ENCODE results near the gene HEPACAM2. TPM values are rescaled to one million over a fixed set of nuclear protein-coding genes. Genes with fewer than 3 reads are reported as not detected.

HEPACAM2 gene
- polyA plus RNA-seq, 1 of the 3 experiments (the other 2 are of a cell fraction): not detected

- H3F3A ChIP-seq (replicated peaks; ENCODE audit: insufficient read depth): no peaks in the 10 kb centered on the region
- H3K9me3 ChIP-seq: 0 out of 2 replicates have a peak, but pooled peaks cover 3% of the 10 kb centered on the region
- H3K27ac ChIP-seq (ENCODE audit: low read depth in 2 of 2, low read length in 1 of 2): no peak overlapping the region
- H4K20me1 ChIP-seq (ENCODE audit: insufficient read depth): no peaks in the 10 kb centered on the region
- DNase-seq: no peak
- no peak overlapping the region for H2AFZ ChIP-seq (ENCODE audit: low read depth)
- H3K79me2 ChIP-seq (ENCODE audit: insufficient read depth): no peaks in the 10 kb centered on the region
- no peak overlapping the region for H3K9ac ChIP-seq
- H3K9me2 ChIP-seq: no peaks in the 10 kb centered on the region
- POLR2A ChIA-PET: no interaction called here
- no peak overlapping the region for H3K4me2 ChIP-seq
- H3K36me3 ChIP-seq (replicated peaks in 1 of 2; ENCODE audit: control insufficient read depth in 1 of 2, insufficient read depth in 2 of 2, low read length in 1 of 2): peaks cover 5 to 16% of the 10 kb centered on the region in 2 experiments
- CTCF ChIA-PET: no interaction called here
- H3K4me3 ChIP-seq (ENCODE audit: low read depth in 2 of 2, low read length in 1 of 2): no peak overlapping the region
- TF ChIP-seq PBX3 (IDR thresholded peaks at IDR 0.05): no peak
- no peak for TF ChIP-seq FOXM1 (IDR thresholded peaks at IDR 0.05; ENCODE audit: low read depth)
- no peak for TF ChIP-seq CHD2 (IDR thresholded peaks at IDR 0.05; ENCODE audit: low read length, partially characterized antibody)
- TF ChIP-seq IRF3 (IDR thresholded peaks at IDR 0.05; ENCODE audit: low read depth, low read length): no peak
- TF ChIP-seq TAF1 (IDR thresholded peaks at IDR 0.05; ENCODE audit: borderline replicate concordance, low read depth, low read length): no peak
- TF ChIP-seq NFIC (IDR thresholded peaks at IDR 0.05; ENCODE audit: borderline replicate concordance): no peak
- TF ChIP-seq FOXJ3 (CRISPR knock-in tag; IDR thresholded peaks at IDR 0.05): no peak
- no peak for TF ChIP-seq ELF1 (IDR thresholded peaks at IDR 0.05)
- no peak for TF ChIP-seq RCOR1 (IDR thresholded peaks at IDR 0.05; ENCODE audit: low read length)
- no peak for TF ChIP-seq GABPA (IDR thresholded peaks at IDR 0.05; ENCODE audit: low read depth)
- TF ChIP-seq NRF1 (IDR thresholded peaks at IDR 0.05; ENCODE audit: low read depth, low read length): no peak
- TF ChIP-seq RAD21 (IDR thresholded peaks at IDR 0.05; ENCODE audit: low read length): no peak
- no peak for TF ChIP-seq SIN3A (IDR thresholded peaks at IDR 0.05; ENCODE audit: borderline replicate concordance, low read depth, low read length)
- no peak for TF ChIP-seq ZBTB33 (IDR thresholded peaks at IDR 0.05; ENCODE audit: borderline replicate concordance, low read depth)
- TF ChIP-seq YY1 (IDR thresholded peaks at IDR 0.05; ENCODE audit: low read depth): no peak
- no peak for TF ChIP-seq MEF2A (IDR thresholded peaks at IDR 0.05; ENCODE audit: borderline replicate concordance, low read depth)
- no peak for TF ChIP-seq EP300 (IDR thresholded peaks at IDR 0.05; ENCODE audit: borderline replicate concordance in 1 of 2, low read depth in 1 of 2, low read length in 1 of 2)
- WGBS (ENCODE audit: low lambda C conversion rate): 43% methylated on average over 4 of the region's 4 CpGs
- no peaks in the 10 kb centered on the region for H3K4me1 ChIP-seq (ENCODE audit: control insufficient read depth in 1 of 2, insufficient read depth in 2 of 2, low read depth in 1 of 2, low read length in 1 of 2)
- no peaks in the 10 kb centered on the region for H3K27me3 ChIP-seq (ENCODE audit: insufficient read depth)
Observed at GRCh38 chr7:93138576-93138975, 87.7 kb downstream of the HEPACAM2 start.

Other genes with a start within 250 kb of the HEPACAM2 start
- 0.95 and 1.3 TPM in 2 replicates for gene SAMD9, start 108.5 kb downstream of the HEPACAM2 start, polyA plus RNA-seq (2012; rRNA removed)
- gene SAMD9L, start 78.1 kb downstream of the HEPACAM2 start, polyA plus RNA-seq (2012; rRNA removed): 1.8 and 2.2 TPM in 2 replicates
- gene VPS50, start 5.9 kb upstream of the HEPACAM2 start, polyA plus RNA-seq (2012; rRNA removed): 9.1 and 12.4 TPM in 2 replicates

Data from SK-N-SH (cell line).